IPS DF 19.7 (cell line): ENCODE measurements around the gene GULP1.

Source experiments
- DNase-seq: peaks from one replicate; pipeline ENCODE4 v3.0.0-alpha.2; 2013; ENCODE audit warnings: low read depth, low spot score

Gene GULP1

GRCh38 chr2:188367164-188367563 is 75.5 kb downstream of the GULP1 start:
- DNase-seq: no peak

- DNase-seq: no peak
Measured at GRCh38 chr2:188369365-188369764, 77.7 kb downstream of the GULP1 start.

- DNase-seq: no peak
Measured at GRCh38 chr2:188378371-188378950, 86.8 kb downstream of the GULP1 start.

DNA sequence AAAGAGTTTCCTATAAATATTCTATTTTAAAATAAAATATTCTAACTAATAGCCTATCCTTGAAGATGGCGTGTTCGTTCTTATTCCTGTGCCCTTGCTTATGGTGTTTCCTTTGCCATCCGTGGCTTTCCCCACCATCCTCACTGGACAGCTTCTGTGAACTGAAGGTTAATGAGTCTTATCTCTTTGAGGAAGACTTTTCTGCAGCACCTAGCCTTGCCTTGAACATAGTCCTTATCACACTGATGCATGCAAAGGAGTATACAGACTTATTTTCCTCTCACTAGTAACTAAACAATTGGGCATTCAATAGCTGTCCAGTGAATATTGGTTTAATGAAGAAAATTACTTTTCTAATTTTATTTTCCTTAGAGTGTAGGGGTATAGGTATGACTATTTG is 88.1 kb downstream of the GULP1 start:
- DNase-seq: no peak

- DNase-seq: no peak
Measured at GRCh38 chr2:188380280-188380679, 88.6 kb downstream of the GULP1 start.

- DNase-seq: no peak
Measured at GRCh38 chr2:188381614-188382013, 89.9 kb downstream of the GULP1 start.

- DNase-seq: no peak
Measured at GRCh38 chr2:188382107-188382506, 90.4 kb downstream of the GULP1 start.

- DNase-seq: no peak
Measured at GRCh38 chr2:188383158-188383557, 91.5 kb downstream of the GULP1 start.

DNA sequence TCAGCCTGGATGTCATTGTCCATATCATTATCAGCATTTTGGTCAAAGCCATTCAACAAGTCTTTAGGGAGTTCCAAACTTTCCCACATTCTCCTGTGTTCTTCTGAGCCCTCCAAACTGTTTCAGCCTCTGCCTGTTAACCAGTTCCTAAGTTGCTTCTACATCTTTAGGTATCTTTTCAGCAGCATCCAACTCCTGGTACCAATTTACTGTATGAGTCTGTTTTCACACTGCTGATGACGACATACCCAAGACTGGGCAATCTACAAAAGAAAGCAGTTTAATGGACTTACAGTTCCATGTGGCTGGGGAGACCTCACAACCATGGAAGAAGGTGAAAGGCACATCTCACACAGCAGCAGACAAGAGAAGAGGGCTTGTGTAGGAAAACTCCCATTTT is 94.2 kb downstream of the GULP1 start:
- no peak for DNase-seq

GRCh38 chr2:188388831-188389230 is 97.2 kb downstream of the GULP1 start:
- DNase-seq: no peak

- no peak for DNase-seq
Measured at GRCh38 chr2:188391354-188391753, 99.7 kb downstream of the GULP1 start.

DNA sequence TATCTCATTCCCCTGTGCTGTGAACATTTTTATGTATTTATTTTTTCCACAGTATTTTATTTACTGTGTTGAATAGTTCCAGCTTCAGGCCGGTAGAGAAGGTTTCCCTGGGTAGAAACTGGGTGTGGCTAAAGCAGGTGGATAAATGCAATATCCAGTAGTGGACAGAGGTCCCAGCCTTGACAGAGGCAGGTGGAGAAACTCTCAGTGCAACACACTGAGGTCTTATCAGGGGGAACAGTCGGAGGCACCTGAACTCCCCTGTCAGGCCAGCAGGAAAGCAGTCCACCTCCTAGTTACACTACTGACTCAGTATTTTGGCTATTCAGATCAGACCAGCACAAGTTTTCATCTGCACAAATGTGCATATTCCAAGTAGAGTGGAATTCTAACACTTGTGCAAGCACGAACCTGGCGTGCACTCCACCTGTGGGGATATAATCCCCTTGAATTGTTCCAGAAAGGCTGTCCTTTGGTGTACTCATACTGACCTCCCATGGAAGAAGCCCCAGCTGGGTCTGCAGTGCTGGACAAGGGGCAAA is 103.3 kb downstream of the GULP1 start:
- DNase-seq: no peak

GRCh38 chr2:188395903-188396689 is 104.4 kb downstream of the GULP1 start:
- no peak for DNase-seq

- DNase-seq: no peak
Measured at GRCh38 chr2:188399159-188399558, 107.5 kb downstream of the GULP1 start.

- no peak for DNase-seq
Measured at GRCh38 chr2:188403676-188404075, 112.0 kb downstream of the GULP1 start.

DNA sequence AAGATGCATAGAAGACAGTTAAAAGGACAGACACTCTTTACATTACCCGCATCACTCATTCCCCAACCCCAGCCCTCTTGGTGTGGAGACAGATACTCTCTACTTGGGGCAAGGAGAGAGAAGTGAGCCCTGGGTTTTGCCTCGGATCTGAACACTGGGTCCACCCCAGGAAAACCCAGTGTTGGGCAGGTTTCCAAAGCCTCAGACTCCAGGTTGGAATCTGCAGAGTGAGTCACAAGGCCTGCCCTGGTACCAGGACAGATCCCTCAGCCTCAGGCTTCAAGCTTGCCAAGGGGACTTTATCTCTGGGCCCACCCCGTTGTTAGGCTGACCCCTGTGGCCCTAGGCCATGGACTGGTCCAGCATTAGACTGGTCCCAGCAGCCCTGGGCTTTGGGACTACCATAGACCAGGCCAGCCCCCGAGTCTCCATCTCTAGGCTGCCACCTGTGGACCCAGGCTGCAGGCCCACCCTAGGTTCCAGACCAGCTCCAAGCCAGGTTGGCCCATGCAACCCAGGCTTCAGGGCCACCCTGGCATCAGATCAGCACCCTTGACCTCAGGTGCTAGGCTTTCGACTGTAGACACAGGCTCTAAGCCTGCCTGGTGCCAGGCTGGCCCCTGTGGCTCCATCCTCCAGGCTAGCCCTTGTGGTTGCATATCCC is 112.8 kb downstream of the GULP1 start:
- no peak for DNase-seq

DNA sequence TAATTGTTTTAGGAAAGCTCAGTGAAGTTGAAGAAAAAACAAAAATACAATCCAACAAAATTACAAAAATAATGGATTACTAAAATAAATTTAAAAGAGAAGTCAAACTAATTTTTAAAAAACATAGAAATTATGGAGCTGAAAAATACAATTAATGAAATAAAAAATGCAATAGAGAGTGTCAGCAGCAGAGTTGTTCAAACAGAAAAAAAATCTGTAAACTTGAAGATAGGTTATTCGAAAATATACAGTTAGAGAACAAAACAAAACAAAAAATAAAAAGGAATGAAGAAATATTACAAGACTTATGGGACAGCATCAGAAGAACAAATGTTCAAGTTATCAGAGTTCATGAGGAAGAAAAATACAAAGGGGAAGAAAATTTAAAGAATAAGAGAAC is 114.7 kb downstream of the GULP1 start:
- no peak for DNase-seq

GRCh38 chr2:188410504-188411235 is 119.0 kb downstream of the GULP1 start:
- DNase-seq: peak; percentile 45

- DNase-seq: no peak
Measured at GRCh38 chr2:188412190-188412589, 120.5 kb downstream of the GULP1 start.

GRCh38 chr2:188414411-188414810 is 122.7 kb downstream of the GULP1 start:
- no peak for DNase-seq

DNA sequence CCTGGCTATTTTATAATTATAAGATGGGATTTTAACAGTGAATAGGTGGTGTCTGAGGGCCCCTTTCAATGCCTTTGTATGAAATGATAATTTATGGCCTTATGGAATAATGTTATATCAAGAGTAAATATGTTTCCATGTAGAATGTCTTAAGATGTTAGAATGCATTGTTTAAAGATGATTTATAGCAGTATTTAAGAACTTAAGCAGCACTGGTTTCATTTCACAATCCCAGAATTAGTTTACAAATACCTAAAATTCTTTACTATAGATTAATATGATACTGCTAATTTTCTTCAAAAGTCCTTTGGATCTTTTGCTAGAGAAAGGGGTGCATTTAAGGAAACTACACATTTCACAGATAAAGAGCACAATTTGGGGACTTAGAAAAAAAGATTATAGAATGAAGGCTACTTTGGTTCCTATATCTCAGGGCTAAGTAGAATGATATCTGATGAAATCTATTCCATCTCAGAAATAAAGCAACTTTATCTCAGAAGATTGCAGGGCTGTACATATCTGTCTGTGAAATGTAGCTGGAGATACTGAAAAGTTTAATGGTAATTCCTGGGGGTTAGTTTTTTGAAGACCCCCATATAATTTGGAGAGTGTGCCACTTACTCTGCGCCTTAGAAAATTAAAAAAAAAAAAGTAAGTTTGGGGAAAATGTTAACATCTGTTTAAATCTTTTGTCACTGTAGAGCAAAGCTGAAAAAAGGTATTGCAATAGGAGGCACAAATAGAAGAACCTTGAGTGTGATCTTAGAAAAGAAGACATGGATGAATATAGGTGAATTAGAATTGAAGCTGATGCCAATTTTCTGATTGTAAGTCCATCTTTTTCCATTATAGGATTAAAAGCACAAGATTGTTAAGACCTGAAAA is 123.4 kb downstream of the GULP1 start:
- DNase-seq: no peak
